AG08395 (cell line): ENCODE results near the gene TRIM36.
A peak's percentile ranks its signal among the peaks of the same experiment; 100 is the strongest.

Experiments used
- DNase-seq: peaks from one replicate; pipeline ENCODE4 v3.0.0; 2012; ENCODE audit warnings: mixed read lengths, low spot score

TRIM36 gene

GRCh38 chr5:115166744-115167393, 2.8 kb downstream of the TRIM36 start:
- no peak for DNase-seq

GRCh38 chr5:115165790-115166189, 3.9 kb downstream of the TRIM36 start:
- no peak for DNase-seq

GRCh38 chr5:115160975-115161475, 8.7 kb downstream of the TRIM36 start:
- DNase-seq: no peak

GRCh38 chr5:115151208-115151805, 18.4 kb downstream of the TRIM36 start:
- DNase-seq: no peak

- DNase-seq: no peak
Measured at GRCh38 chr5:115150512-115150911, 19.2 kb downstream of the TRIM36 start.

- DNase-seq: no peak
Measured at GRCh38 chr5:115147052-115147451, 22.7 kb downstream of the TRIM36 start.

- DNase-seq: no peak
Measured at GRCh38 chr5:115136294-115136693, 33.4 kb downstream of the TRIM36 start.

GRCh38 chr5:115132465-115132864, 37.2 kb downstream of the TRIM36 start:
- no peak for DNase-seq

- DNase-seq: no peak
Measured at GRCh38 chr5:115126303-115126702, 43.4 kb downstream of the TRIM36 start.

GRCh38 chr5:115124741-115125140, 45.0 kb downstream of the TRIM36 start:
- no peak for DNase-seq

GRCh38 chr5:115116001-115116400, 53.7 kb downstream of the TRIM36 start:
- no peak for DNase-seq

GRCh38 chr5:115109840-115110239, 59.9 kb downstream of the TRIM36 start:
- no peak for DNase-seq

GRCh38 chr5:115109356-115109755, 60.4 kb downstream of the TRIM36 start:
- DNase-seq: no peak

GRCh38 chr5:115100319-115100955, 69.3 kb downstream of the TRIM36 start:
- DNase-seq: no peak

- DNase-seq: peak; percentile 67
Measured at GRCh38 chr5:115098041-115098702, 71.5 kb downstream of the TRIM36 start.

- no peak for DNase-seq
Measured at GRCh38 chr5:115097236-115097635, 72.5 kb downstream of the TRIM36 start.

- no peak for DNase-seq
Measured at GRCh38 chr5:115096034-115096769, 73.5 kb downstream of the TRIM36 start.

- DNase-seq: no peak
Measured at GRCh38 chr5:115087951-115088350, 81.8 kb downstream of the TRIM36 start.

- no peak for DNase-seq
Measured at GRCh38 chr5:115086473-115086872, 83.2 kb downstream of the TRIM36 start.

- no peak for DNase-seq
Measured at GRCh38 chr5:115084246-115084793, 85.4 kb downstream of the TRIM36 start.

GRCh38 chr5:115079924-115080623, 89.6 kb downstream of the TRIM36 start:
- no peak for DNase-seq
